Measurements from ENCODE around the gene CTDSPL.

GRCh38 chr3:37921025-37921424, 59.3 kb downstream of the CTDSPL start:
- TF ChIP-seq POLR2A (IDR thresholded peaks at IDR 0.05; ENCODE audit: low read length) (no peak), GATA1 (IDR thresholded peaks at IDR 0.05; ENCODE audit: low read depth, low read length) (no peak)
